Left ventricle myocardium inferior (tissue), 1 donor: ENCODE measurements around the gene ARHGAP12. TPM values are rescaled to one million over a fixed set of nuclear protein-coding genes. Genes with fewer than 3 reads are reported as not detected.
A peak's percentile ranks its signal among the peaks of the same experiment; 100 is the strongest.

Source experiments
- DNase-seq: peaks from one replicate; pipeline ENCODE4 v3.0.0-alpha.2; 2020
- H3K27ac ChIP-seq: fragments of 200-600 bp; replicated peaks from 2 replicates; pipeline ENCODE4 v1.8.0; 2021
- H3K27me3 ChIP-seq: fragments of 200-600 bp; 2 replicates; pipeline ENCODE4 v1.8.0; 2021; ENCODE audit warnings: low read depth
- H3K36me3 ChIP-seq: fragments of 200-600 bp; 2 replicates; pipeline ENCODE4 v1.8.0; 2021
- H3K4me1 ChIP-seq: fragments of 200-600 bp; 2 replicates; pipeline ENCODE4 v1.8.0; 2021
- H3K4me3 ChIP-seq: fragments of 200-600 bp; 2 replicates; pipeline ENCODE4 v1.8.0; 2021; ENCODE audit warnings: mild to moderate bottlenecking, moderate library complexity
- H3K9me3 ChIP-seq: fragments of 200-600 bp; replicated peaks from 2 replicates; pipeline ENCODE4 v1.8.0; 2021
- CTCF ChIP-seq: fragments of 200-600 bp; IDR thresholded peaks from 2 replicates; pipeline ENCODE4 v1.8.0; 2021; ENCODE audit warnings: antibody characterized with exemption, mild to moderate bottlenecking, borderline replicate concordance
- intact Hi-C: fragments of 100-400 bp; cut with micrococcal nuclease; formaldehyde crosslinking; loops from one replicate; pipeline ENCODE4 v1.11.0; 2022
- total RNA-seq: library from RNA; stranded (reverse); fragmentation: NEBNext Ultra II Directional; extraction: Animal tissue kit (Norgen Biotek cat#: 25700); gene quantifications from one replicate; pipeline ENCODE4 v1.2.1, GENCODE V29; 2021
- donor health status: DM: no; HTN: yes; CAD: no; lungs with severe emphysema.

ARHGAP12 gene
- total RNA-seq, 1 donor from 2014 or later: 22.1 TPM

GRCh38 chr10:31760674-31761081 is 168.0 kb downstream of the ARHGAP12 start:
- no peaks in the 10 kb centered on the region for H3K36me3 ChIP-seq
- TF ChIP-seq CTCF: no peak
- H3K27ac ChIP-seq: peak overlapping the region; percentile 99
- intact Hi-C loops: no loop called here
- no peak for DNase-seq
- H3K4me1 ChIP-seq: peaks cover 40% of the 10 kb centered on the region
- H3K27me3 ChIP-seq: no peaks in the 10 kb centered on the region
- H3K4me3 ChIP-seq: peak overlapping the region; percentile 98
- no peaks in the 10 kb centered on the region for H3K9me3 ChIP-seq

GRCh38 chr10:31759799-31760626 is 168.6 kb downstream of the ARHGAP12 start:
- peak; percentile 96 for DNase-seq
- intact Hi-C loops: loop anchor here (10.0 kb wide), 1 partner anchor 55 kb away; no protein-coding TSS in a partner anchor
- TF ChIP-seq CTCF: no peak

GRCh38 chr10:31759124-31759798 is 169.4 kb downstream of the ARHGAP12 start:
- TF ChIP-seq CTCF: no peak
- peaks cover 53% of the 10 kb centered on the region for H3K4me1 ChIP-seq
- no peaks in the 10 kb centered on the region for H3K9me3 ChIP-seq
- intact Hi-C loops: loop anchor here (10.0 kb wide), 1 partner anchor 54 kb away; no protein-coding TSS in a partner anchor
- no peaks in the 10 kb centered on the region for H3K36me3 ChIP-seq
- peak overlapping the region; percentile 99 for H3K27ac ChIP-seq
- H3K27me3 ChIP-seq: no peaks in the 10 kb centered on the region
- no peak for DNase-seq
- H3K4me3 ChIP-seq: peak overlapping the region; percentile 98

More at GRCh38 chr10:31759799-31760626, 168.6 kb downstream of the ARHGAP12 start:
- Histone ChIP-seq H3K27ac (peak overlapping the region; percentile 99), H3K9me3 (no peaks in the 10 kb centered on the region), H3K4me1 (peaks cover 47% of the 10 kb centered on the region), H3K36me3 (no peaks in the 10 kb centered on the region), H3K27me3 (no peaks in the 10 kb centered on the region), H3K4me3 (peak overlapping the region; percentile 98)

- Histone ChIP-seq H3K27ac (peak overlapping the region; percentile 99), H3K4me3 (peak overlapping the region; percentile 98), H3K27me3 (no peaks in the 10 kb centered on the region), H3K36me3 (no peaks in the 10 kb centered on the region), H3K4me1 (peaks cover 53% of the 10 kb centered on the region), H3K9me3 (no peaks in the 10 kb centered on the region)
- no peak for DNase-seq
- TF ChIP-seq CTCF: no peak
- intact Hi-C loops: loop anchor here (10.0 kb wide), 1 partner anchor 54 kb away; no protein-coding TSS in a partner anchor
These were observed 170.1 kb downstream of the ARHGAP12 start for GRCh38 chr10:31758495-31758894.

- no peak for DNase-seq
- Histone ChIP-seq H3K36me3 (no peaks in the 10 kb centered on the region), H3K4me1 (peaks cover 53% of the 10 kb centered on the region), H3K27ac (peak overlapping the region; percentile 99), H3K9me3 (no peaks in the 10 kb centered on the region), H3K27me3 (no peaks in the 10 kb centered on the region), H3K4me3 (no peak overlapping the region)
- intact Hi-C loops: loop anchor here (10.0 kb wide), 1 partner anchor 53 kb away; no protein-coding TSS in a partner anchor
- TF ChIP-seq CTCF: no peak
These were observed 170.8 kb downstream of the ARHGAP12 start for GRCh38 chr10:31757831-31758230.
